PFSK-1 (cell line): ENCODE measurements around the gene IQSEC3.

ENCODE experiments used
- FOXP2 ChIP-seq: optimal IDR thresholded peaks from 2 replicates; pipeline ENCODE3; 2011; ENCODE audit warnings: borderline replicate concordance, control low read depth, inconsistent platforms; ENCODE audit not compliant: insufficient read depth; ENCODE audit errors: extremely low read length, extremely low read depth
- POLR2AphosphoS5 ChIP-seq: IDR thresholded peaks from 2 replicates; pipeline ENCODE4 v1.6.1; 2012; ENCODE audit warnings: low read depth, mild to moderate bottlenecking, control low read depth, low read length, moderate library complexity
- REST ChIP-seq, 2 experiments: IDR thresholded peaks; 2 replicates each; pipeline versions ENCODE4 v1.6.1 to v1.8.0; 2011 to 2012; ENCODE audit warnings: low read depth in 2 of 2, low read length in 2 of 2, control low read depth in 1 of 2, inconsistent platforms in 1 of 2, mild to moderate bottlenecking in 1 of 2, moderate library complexity in 1 of 2; ENCODE audit not compliant: insufficient read depth in 1 of 2
- SIN3A ChIP-seq: IDR thresholded peaks from 2 replicates; pipeline ENCODE4 v1.6.1; 2012; ENCODE audit warnings: mild to moderate bottlenecking, low read length, moderate library complexity, borderline replicate concordance; ENCODE audit not compliant: insufficient read depth
- TAF1 ChIP-seq: IDR thresholded peaks from 2 replicates; pipeline ENCODE4 v1.6.1; 2012; ENCODE audit warnings: low read length, control low read depth, borderline replicate concordance; ENCODE audit not compliant: insufficient read depth

Gene IQSEC3

GRCh38 chr12:105696-106095 is 39.1 kb downstream of the IQSEC3 start:
- TF ChIP-seq TAF1: no peak
- TF ChIP-seq SIN3A: no peak
- no peak for TF ChIP-seq FOXP2
- no peak for TF ChIP-seq POLR2AphosphoS5
- no peak for TF ChIP-seq REST (IDR thresholded peaks at IDR 0.05; ENCODE audit: insufficient read depth in 1 of 2, low read depth in 2 of 2, low read length in 2 of 2)

- TF ChIP-seq REST (IDR thresholded peaks at IDR 0.05; ENCODE audit: insufficient read depth in 1 of 2, low read depth in 2 of 2, low read length in 2 of 2): no peak
- no peak for TF ChIP-seq POLR2AphosphoS5
- no peak for TF ChIP-seq FOXP2
- TF ChIP-seq SIN3A: no peak
- TF ChIP-seq TAF1: no peak
Observed at GRCh38 chr12:106118-106591, 39.6 kb downstream of the IQSEC3 start.

- TF ChIP-seq SIN3A: no peak
Observed at GRCh38 chr12:108594-108993, 42.0 kb downstream of the IQSEC3 start.

- TF ChIP-seq FOXP2 (no peak), TAF1 (no peak), POLR2AphosphoS5 (no peak), SIN3A (no peak), REST (IDR thresholded peaks at IDR 0.05; ENCODE audit: insufficient read depth in 1 of 2, low read depth in 2 of 2, low read length in 2 of 2) (no peak)
Observed at GRCh38 chr12:109446-109845, 42.9 kb downstream of the IQSEC3 start.

GRCh38 chr12:109872-110271 is 43.3 kb downstream of the IQSEC3 start:
- TF ChIP-seq FOXP2: no peak
- no peak for TF ChIP-seq TAF1

- TF ChIP-seq SIN3A: no peak
- TF ChIP-seq TAF1: no peak
- TF ChIP-seq FOXP2: no peak
- no peak for TF ChIP-seq POLR2AphosphoS5
- TF ChIP-seq REST (IDR thresholded peaks at IDR 0.05; ENCODE audit: insufficient read depth in 1 of 2, low read depth in 2 of 2, low read length in 2 of 2): no peak
Observed at GRCh38 chr12:111699-112493, 45.3 kb downstream of the IQSEC3 start.
